HepG2 (cell line): ENCODE measurements around the gene RCC1. TPM values are rescaled to one million over a fixed set of nuclear protein-coding genes. Genes with fewer than 3 reads are reported as not detected.

Experiments used
- ATRX ChIP-seq: sonication (generic); formaldehyde crosslinking; IDR thresholded peaks from 2 replicates; pipeline ENCODE4 v1.4.0; 2020; ENCODE audit warnings: missing genetic modification reagents, borderline replicate concordance
- CTCF ChIP-seq: sonication (generic); formaldehyde crosslinking; IDR thresholded peaks from 2 replicates; pipeline ENCODE4 v1.5.0; 2020; ENCODE audit warnings: mild to moderate bottlenecking, missing genetic modification reagents, moderate library complexity
- IKZF1 ChIP-seq: fragments of 450-650 bp; IDR thresholded peaks from 2 replicates; pipeline ENCODE4 v1.7.1; 2016
- LCORL ChIP-seq, 2 experiments: fragments of 450-650 bp in 1 of 2; sonication (generic) in 1 of 2; formaldehyde crosslinking in 1 of 2; IDR thresholded peaks; 2 replicates each; pipeline versions ENCODE4 v1.5.0 to v1.6.1; 2017 to 2020; ENCODE audit warnings: antibody characterized with exemption in 1 of 2, missing genetic modification reagents in 1 of 2
- MED1 ChIP-seq: sonication (generic); formaldehyde crosslinking; IDR thresholded peaks from 2 replicates; pipeline ENCODE4 v1.4.0; 2020; ENCODE audit warnings: missing genetic modification reagents
- MLXIP ChIP-seq: sonication (generic); formaldehyde crosslinking; IDR thresholded peaks from 2 replicates; pipeline ENCODE4 v1.9.0; 2021; ENCODE audit warnings: missing genetic modification reagents, borderline replicate concordance
- NR3C1 ChIP-seq: sonication (generic); formaldehyde crosslinking; IDR thresholded peaks from 2 replicates; pipeline ENCODE4 v1.4.0; 2020; ENCODE audit warnings: missing genetic modification reagents
- POLR2A ChIP-seq, 2 experiments: IDR thresholded peaks; 2 replicates each; pipeline ENCODE4 v1.6.1; 2011; ENCODE audit warnings: low read depth in 2 of 2, low read length in 2 of 2, mild to moderate bottlenecking in 1 of 2, moderate library complexity in 1 of 2; ENCODE audit not compliant: insufficient read depth in 1 of 2
- POLR2G ChIP-seq: fragments of 200-400 bp; formaldehyde crosslinking; IDR thresholded peaks from 2 replicates; pipeline ENCODE4 v1.6.1; 2018; ENCODE audit warnings: mild to moderate bottlenecking, low read depth, low read length, moderate library complexity
- PRDM10 ChIP-seq: sonication (generic); formaldehyde crosslinking; IDR thresholded peaks from 2 replicates; pipeline ENCODE4 v1.4.0; 2020; ENCODE audit warnings: low read depth, missing genetic modification reagents
- SIN3A ChIP-seq: IDR thresholded peaks from 2 replicates; pipeline ENCODE4 v1.6.1; 2011; ENCODE audit warnings: low read depth, mild to moderate bottlenecking, control low read depth, low read length, borderline replicate concordance
- THAP7 ChIP-seq: sonication (generic); formaldehyde crosslinking; IDR thresholded peaks from 2 replicates; pipeline ENCODE4 v1.8.1; 2023; ENCODE audit warnings: mild to moderate bottlenecking, missing genetic modification reagents
- ZMYM2 ChIP-seq: sonication (generic); formaldehyde crosslinking; IDR thresholded peaks from 2 replicates; pipeline ENCODE4 v1.8.0; 2022; ENCODE audit warnings: mild to moderate bottlenecking, missing genetic modification reagents
- ZNF709 ChIP-seq: sonication (generic); formaldehyde crosslinking; IDR thresholded peaks from 2 replicates; pipeline ENCODE4 v1.5.0; 2020; ENCODE audit warnings: mild to moderate bottlenecking, missing genetic modification reagents
- polyA plus RNA-seq, 8 experiments: library from polyadenylated mRNA; depleted of rRNA in 3 of 8; stranded (reverse) in 7 of 8; unstranded in 1 of 8; fragments of >200 nt; fragmentation: Illumina TruSeq in 4 of 8; extraction: Trizol in 4 of 8; gene quantifications; 2 replicates each; pipeline versions ENCODE4 v1.2.1 to v1.2.3, GENCODE V29; 2011 to 2016; ENCODE audit warnings: low read depth in 4 of 8, missing spikeins in 1 of 8, mixed read lengths in 1 of 8; ENCODE audit not compliant: insufficient read depth in 1 of 8
- total RNA-seq, 5 experiments: library from RNA; depleted of rRNA; stranded (reverse); fragments of >200 nt; fragmentation: Illumina TruSeq; extraction: Trizol; gene quantifications; 2 replicates each; pipeline ENCODE4 v1.2.3, GENCODE V29; 2016; ENCODE audit warnings: low read depth in 1 of 5
- TF ChIP-seq, protein P1 (sequence below): sonication (generic); formaldehyde crosslinking; IDR thresholded peaks from 2 replicates; pipeline ENCODE4 v1.9.0; 2021; ENCODE audit warnings: missing genetic modification reagents, borderline replicate concordance

RCC1 gene
- total and polyA plus RNA-seq, 2 of the 13 experiments (the other 11 are each of a cell fraction or from before 2014, with no cell fraction given): 47.2 to 80.8 TPM

GRCh38 chr1:28580722-28581530 lies 75.1 kb downstream of the RCC1 start (continued):
- TF ChIP-seq, protein P1, sequence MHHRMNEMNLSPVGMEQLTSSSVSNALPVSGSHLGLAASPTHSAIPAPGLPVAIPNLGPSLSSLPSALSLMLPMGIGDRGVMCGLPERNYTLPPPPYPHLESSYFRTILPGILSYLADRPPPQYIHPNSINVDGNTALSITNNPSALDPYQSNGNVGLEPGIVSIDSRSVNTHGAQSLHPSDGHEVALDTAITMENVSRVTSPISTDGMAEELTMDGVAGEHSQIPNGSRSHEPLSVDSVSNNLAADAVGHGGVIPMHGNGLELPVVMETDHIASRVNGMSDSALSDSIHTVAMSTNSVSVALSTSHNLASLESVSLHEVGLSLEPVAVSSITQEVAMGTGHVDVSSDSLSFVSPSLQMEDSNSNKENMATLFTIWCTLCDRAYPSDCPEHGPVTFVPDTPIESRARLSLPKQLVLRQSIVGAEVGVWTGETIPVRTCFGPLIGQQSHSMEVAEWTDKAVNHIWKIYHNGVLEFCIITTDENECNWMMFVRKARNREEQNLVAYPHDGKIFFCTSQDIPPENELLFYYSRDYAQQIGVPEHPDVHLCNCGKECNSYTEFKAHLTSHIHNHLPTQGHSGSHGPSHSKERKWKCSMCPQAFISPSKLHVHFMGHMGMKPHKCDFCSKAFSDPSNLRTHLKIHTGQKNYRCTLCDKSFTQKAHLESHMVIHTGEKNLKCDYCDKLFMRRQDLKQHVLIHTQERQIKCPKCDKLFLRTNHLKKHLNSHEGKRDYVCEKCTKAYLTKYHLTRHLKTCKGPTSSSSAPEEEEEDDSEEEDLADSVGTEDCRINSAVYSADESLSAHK (CRISPR knock-in tag): no peak
- TF ChIP-seq CTCF (CRISPR knock-in tag) (peak; percentile 43; the same call in 1 of the 2 replicates), ZMYM2 (peak; percentile 7; the same call in 1 of the 2 replicates), ATRX (CRISPR knock-in tag) (no peak), NR3C1 (CRISPR knock-in tag) (no peak), SIN3A (no peak), MED1 (peak; percentile 37), ZNF709 (CRISPR knock-in tag) (no peak), PRDM10 (CRISPR knock-in tag) (0 out of 2 replicates have a peak, but pooled peaks have one; percentile 3), POLR2A (IDR thresholded peaks at IDR 0.05; ENCODE audit: insufficient read depth in 1 of 2, low read depth in 2 of 2, low read length in 2 of 2) (peak in 1 of 2 experiments; percentile 41; a peak in 1 of 4 replicates), POLR2G (0 out of 2 replicates have a peak, but pooled peaks have one; percentile 51), THAP7 (0 out of 2 replicates have a peak, but pooled peaks have one; percentile 27), IKZF1 (no peak), LCORL (IDR thresholded peaks at IDR 0.05) (no peak), LCORL (CRISPR knock-in tag; IDR thresholded peaks at IDR 0.05) (0 out of 2 replicates have a peak, but pooled peaks have one; percentile 5), MLXIP (CRISPR knock-in tag) (no peak)
